CD4-positive, alpha-beta memory T cell (primary cell): ENCODE measurements around the gene RNF141. TPM values are rescaled to one million over a fixed set of nuclear protein-coding genes. Genes with fewer than 3 reads are reported as not detected.

ENCODE experiments used
- CTCF ChIA-PET: fragments of 350-600 bp; sonication (Branson Sonifier 250); formaldehyde crosslinking; loops from one replicate; lab custom pipeline; 2021; ENCODE audit warnings: inconsistent platforms; ENCODE audit not compliant: partially characterized antibody; lab: Charles Lee
- POLR2A ChIA-PET: fragments of 350-600 bp; sonication (Branson Sonifier 250); formaldehyde crosslinking; loops from one replicate; lab custom pipeline; 2021; ENCODE audit not compliant: partially characterized antibody; lab: Charles Lee
- DNase-seq, 5 donors: peaks; one replicate each; pipeline versions ENCODE4 v3.0.0 to v3.0.0-alpha.2; 2020 to 2022; ENCODE audit warnings: mixed read lengths in 1 of 5
- H3K27ac ChIP-seq: one replicate; pipeline ENCODE4 v1.7.0; 2013; ENCODE audit warnings: low read depth, low read length
- H3K27me3 ChIP-seq: 2 replicates; pipeline ENCODE4 v1.7.0; 2013; ENCODE audit warnings: mild to moderate bottlenecking, low read length, moderate library complexity; ENCODE audit not compliant: insufficient read depth
- H3K36me3 ChIP-seq: 2 replicates; pipeline ENCODE4 v1.7.0; 2013; ENCODE audit warnings: mild to moderate bottlenecking, low read length, moderate library complexity; ENCODE audit not compliant: insufficient read depth
- H3K4me1 ChIP-seq: 2 replicates; pipeline ENCODE4 v1.7.0; 2013; ENCODE audit warnings: mild to moderate bottlenecking, low read length, moderate library complexity; ENCODE audit not compliant: insufficient read depth
- H3K4me3 ChIP-seq, 2 donors: one replicate each; pipeline ENCODE4 v1.7.0; 2013; ENCODE audit warnings: low read length in 2 of 2, mild to moderate bottlenecking in 1 of 2
- H3K9me3 ChIP-seq, 2 donors: one replicate each; pipeline ENCODE4 v1.7.0; 2013; ENCODE audit warnings: low read length in 2 of 2, control low read depth in 1 of 2; ENCODE audit not compliant: control insufficient read depth in 1 of 2
- H3K27ac Mint-ChIP-seq, 7 donors: one replicate each; pipeline ENCODE4 v1.8.0; 2020 to 2021; ENCODE audit warnings: mixed read lengths in 7 of 7, mild to moderate bottlenecking in 6 of 7, inconsistent platforms in 3 of 7, moderate library complexity in 3 of 7
- H3K27me3 Mint-ChIP-seq, 2 donors: one replicate each; pipeline ENCODE4 v1.8.0; 2020 to 2021; ENCODE audit warnings: mixed read lengths in 2 of 2
- H3K36me3 Mint-ChIP-seq, 2 donors: one replicate each; pipeline ENCODE4 v1.8.0; 2020 to 2021; ENCODE audit warnings: mixed read lengths in 2 of 2, inconsistent platforms in 1 of 2, mild to moderate bottlenecking in 1 of 2
- H3K4me1 Mint-ChIP-seq, 4 donors: one replicate each; pipeline ENCODE4 v1.8.0; 2020 to 2021; ENCODE audit warnings: mixed read lengths in 4 of 4, mild to moderate bottlenecking in 1 of 4
- H3K4me3 Mint-ChIP-seq, 8 donors: one replicate each; pipeline ENCODE4 v1.8.0; 2020 to 2021; ENCODE audit warnings: mixed read lengths in 8 of 8, mild to moderate bottlenecking in 7 of 8, moderate library complexity in 6 of 8, inconsistent platforms in 3 of 8
- H3K9me3 Mint-ChIP-seq, 8 donors: one replicate each; pipeline ENCODE4 v1.8.0; 2020 to 2021; ENCODE audit warnings: mixed read lengths in 8 of 8, mild to moderate bottlenecking in 5 of 8, inconsistent platforms in 3 of 8, moderate library complexity in 1 of 8
- intact Hi-C: fragments of 100-400 bp; cut with micrococcal nuclease; formaldehyde crosslinking; loops from one replicate; pipeline ENCODE4 v1.15.1; 2023
- polyA plus RNA-seq, 2 donors: library from polyadenylated mRNA; unstranded; fragments of 300-500 nt; fragmentation: Illumina TruSeq; gene quantifications; one replicate each; pipeline ENCODE4 v1.2.3, GENCODE V29; 2021
- total RNA-seq, 2 experiments: library from RNA; stranded (reverse); gene quantifications; one replicate each; pipeline ENCODE4 v1.2.3, GENCODE V29; 2021

RNF141 gene
- total and polyA plus RNA-seq, 4 experiments from 2014 or later, result 15.6 to 24.8 (median 17.4) TPM

GRCh38 chr11:10526974-10527918 is 13.7 kb downstream of the RNF141 start:
- H3K27ac ChIP-seq, result no peak overlapping the region

GRCh38 chr11:10524471-10524870 is 16.5 kb downstream of the RNF141 start:
- Histone ChIP-seq H3K27me3 (no peaks in the 10 kb centered on the region), H3K9me3 (no peaks in the 10 kb centered on the region), H3K36me3 (peaks cover 25% of the 10 kb centered on the region), H3K4me1 (no peaks in the 10 kb centered on the region), H3K27ac (no peak overlapping the region), H3K4me3 (no peak overlapping the region)
- intact Hi-C loops, result no loop called here
- no peaks in the 10 kb centered on the region for H3K27me3 Mint-ChIP-seq
- ChIA-PET POLR2A (no interaction called here), CTCF (no interaction called here)
- H3K36me3 Mint-ChIP-seq, result peaks cover 40 to 61% of the 10 kb centered on the region in 2 donors
- H3K4me1 Mint-ChIP-seq, result peaks cover 0 to 9% (median 6%) of the 10 kb centered on the region in 4 donors
- no peak overlapping the region for H3K27ac Mint-ChIP-seq
- no peak overlapping the region for H3K4me3 Mint-ChIP-seq
- DNase-seq, result no peak
- H3K9me3 Mint-ChIP-seq, result no peaks in the 10 kb centered on the region

More at GRCh38 chr11:10526974-10527918, 13.7 kb downstream of the RNF141 start:
- H3K4me1 ChIP-seq, result no peaks in the 10 kb centered on the region
- Mint-ChIP-seq H3K4me1 (peaks cover 0 to 9% (median 6%) of the 10 kb centered on the region in 4 donors), H3K9me3 (no peaks in the 10 kb centered on the region), H3K27me3 (no peaks in the 10 kb centered on the region), H3K4me3 (no peak overlapping the region), H3K27ac (peak overlapping the region in 3 of 7 donors; percentile 2 to 61 (median 21)), H3K36me3 (peaks cover 42 to 67% of the 10 kb centered on the region in 2 donors)
- intact Hi-C loops, result no loop called here
- CTCF ChIA-PET, result interaction anchor here (0.7 kb wide), 1 partner anchor 126 kb away, joined by 3 read pairs; no protein-coding TSS in a partner anchor
- peaks cover 22% of the 10 kb centered on the region for H3K36me3 ChIP-seq
- DNase-seq, result no peak
- POLR2A ChIA-PET, result interaction anchor here (1.6 kb wide), 1 partner anchor 71 kb away, joined by 3 read pairs; no protein-coding TSS in a partner anchor
- H3K27me3 ChIP-seq, result no peaks in the 10 kb centered on the region
- H3K9me3 ChIP-seq, result no peaks in the 10 kb centered on the region
- H3K4me3 ChIP-seq, result no peak overlapping the region

- no peaks in the 10 kb centered on the region for H3K27me3 ChIP-seq
- Mint-ChIP-seq H3K4me3 (no peak overlapping the region), H3K36me3 (peaks cover 39 to 57% of the 10 kb centered on the region in 2 donors), H3K27ac (no peak overlapping the region), H3K27me3 (no peaks in the 10 kb centered on the region), H3K4me1 (peaks cover 0 to 9% (median 6%) of the 10 kb centered on the region in 4 donors), H3K9me3 (no peaks in the 10 kb centered on the region)
- H3K9me3 ChIP-seq, result no peaks in the 10 kb centered on the region
- DNase-seq, result no peak
- no peak overlapping the region for H3K27ac ChIP-seq
- H3K4me1 ChIP-seq, result no peaks in the 10 kb centered on the region
- H3K4me3 ChIP-seq, result no peak overlapping the region
- intact Hi-C loops, result no loop called here
- CTCF ChIA-PET, result interaction anchor here (1.0 kb wide), 2 partner anchors 17 to 18 kb away, joined by 3 read pairs; partner anchors contain the start of gene RNF141
- POLR2A ChIA-PET, result no interaction called here
- H3K36me3 ChIP-seq, result peaks cover 23% of the 10 kb centered on the region
These were observed 18.1 kb downstream of the RNF141 start for GRCh38 chr11:10522921-10523320.

GRCh38 chr11:10522276-10522675 is 18.7 kb downstream of the RNF141 start:
- H3K4me1 ChIP-seq, result no peaks in the 10 kb centered on the region
- Mint-ChIP-seq H3K4me3 (no peak overlapping the region), H3K9me3 (no peaks in the 10 kb centered on the region), H3K4me1 (peaks cover 0 to 7% (median 4%) of the 10 kb centered on the region in 4 donors), H3K36me3 (peaks cover 35 to 52% of the 10 kb centered on the region in 2 donors), H3K27ac (peak overlapping the region in 5 of 7 donors; percentile 1 to 20 (median 14)), H3K27me3 (no peaks in the 10 kb centered on the region)
- no peak for DNase-seq
- no peak overlapping the region for H3K27ac ChIP-seq
- no peak overlapping the region for H3K4me3 ChIP-seq
- no peaks in the 10 kb centered on the region for H3K27me3 ChIP-seq
- intact Hi-C loops, result no loop called here
- H3K9me3 ChIP-seq, result no peaks in the 10 kb centered on the region
- H3K36me3 ChIP-seq, result peaks cover 23% of the 10 kb centered on the region
- ChIA-PET CTCF (interaction anchor here (2.1 kb wide), 1 partner anchor 116 kb away, joined by 6 read pairs; no protein-coding TSS in a partner anchor), POLR2A (interaction anchor here (1.3 kb wide), 1 partner anchor 108 kb away, joined by 4 read pairs; no protein-coding TSS in a partner anchor)

- H3K36me3 Mint-ChIP-seq, result peaks cover 37 to 51% of the 10 kb centered on the region in 2 donors
- intact Hi-C loops, result no loop called here
These were observed 20.4 kb downstream of the RNF141 start for GRCh38 chr11:10520562-10520961.

GRCh38 chr11:10519630-10520029 is 21.4 kb downstream of the RNF141 start:
- POLR2A ChIA-PET, result interaction anchor here (1.2 kb wide), 1 partner anchor 106 kb away, joined by 3 read pairs; no protein-coding TSS in a partner anchor
- intact Hi-C loops, result loop anchor here (10.0 kb wide), 1 partner anchor 105 kb away; no protein-coding TSS in a partner anchor

More at GRCh38 chr11:10520562-10520961, 20.4 kb downstream of the RNF141 start:
- Histone ChIP-seq H3K4me3 (no peak overlapping the region), H3K27ac (no peak overlapping the region), H3K4me1 (no peaks in the 10 kb centered on the region), H3K9me3 (no peaks in the 10 kb centered on the region), H3K27me3 (no peaks in the 10 kb centered on the region), H3K36me3 (peaks cover 27% of the 10 kb centered on the region)
- CTCF ChIA-PET, result interaction anchor here (1.8 to 3.8 kb wide), 4 partner anchors 20 to 114 kb away, joined by 4 to 29 read pairs (median 8); partner anchors contain the start of gene RNF141
- no peak overlapping the region for H3K27ac Mint-ChIP-seq
- H3K4me1 Mint-ChIP-seq, result peaks cover 0 to 4% (median 1%) of the 10 kb centered on the region in 4 donors
- no peak overlapping the region for H3K4me3 Mint-ChIP-seq
- H3K27me3 Mint-ChIP-seq, result no peaks in the 10 kb centered on the region
- no peaks in the 10 kb centered on the region for H3K9me3 Mint-ChIP-seq
- DNase-seq, result no peak
- POLR2A ChIA-PET, result interaction anchor here (1.2 to 1.8 kb wide), 2 partner anchors 20 to 107 kb away, joined by 3 to 6 read pairs; partner anchors contain the start of gene RNF141

More at GRCh38 chr11:10519630-10520029, 21.4 kb downstream of the RNF141 start:
- Mint-ChIP-seq H3K9me3 (no peaks in the 10 kb centered on the region), H3K27ac (peak overlapping the region in 1 of 7 donors; percentile 47), H3K4me3 (no peak overlapping the region), H3K36me3 (peaks cover 38 to 48% of the 10 kb centered on the region in 2 donors), H3K27me3 (no peaks in the 10 kb centered on the region), H3K4me1 (peaks cover 0 to 4% (median 1%) of the 10 kb centered on the region in 4 donors)
- H3K27ac ChIP-seq, result no peak overlapping the region
- no peaks in the 10 kb centered on the region for H3K9me3 ChIP-seq
- DNase-seq, result no peak
- H3K27me3 ChIP-seq, result no peaks in the 10 kb centered on the region
- CTCF ChIA-PET, result interaction anchor here (1.8 to 3.8 kb wide), 3 partner anchors 21 to 106 kb away, joined by 4 to 29 read pairs (median 9); partner anchors contain the start of gene RNF141
- peaks cover 18% of the 10 kb centered on the region for H3K36me3 ChIP-seq
- H3K4me3 ChIP-seq, result no peak overlapping the region
- H3K4me1 ChIP-seq, result no peaks in the 10 kb centered on the region
